NK-92 (cell line): ENCODE measurements around the gene BPIFB3.
"Not testable (repeated sequence)": the region's sequence is repeated elsewhere in the genome, so short reads cannot be mapped to it uniquely, and the experiment has no call there.

Source experiments
- DNase-seq: peaks from one replicate; lab custom pipeline; 2025; ENCODE audit not compliant: unreplicated experiment; lab: John Stamatoyannopoulos, UW

The BPIFB3 gene

DNA sequence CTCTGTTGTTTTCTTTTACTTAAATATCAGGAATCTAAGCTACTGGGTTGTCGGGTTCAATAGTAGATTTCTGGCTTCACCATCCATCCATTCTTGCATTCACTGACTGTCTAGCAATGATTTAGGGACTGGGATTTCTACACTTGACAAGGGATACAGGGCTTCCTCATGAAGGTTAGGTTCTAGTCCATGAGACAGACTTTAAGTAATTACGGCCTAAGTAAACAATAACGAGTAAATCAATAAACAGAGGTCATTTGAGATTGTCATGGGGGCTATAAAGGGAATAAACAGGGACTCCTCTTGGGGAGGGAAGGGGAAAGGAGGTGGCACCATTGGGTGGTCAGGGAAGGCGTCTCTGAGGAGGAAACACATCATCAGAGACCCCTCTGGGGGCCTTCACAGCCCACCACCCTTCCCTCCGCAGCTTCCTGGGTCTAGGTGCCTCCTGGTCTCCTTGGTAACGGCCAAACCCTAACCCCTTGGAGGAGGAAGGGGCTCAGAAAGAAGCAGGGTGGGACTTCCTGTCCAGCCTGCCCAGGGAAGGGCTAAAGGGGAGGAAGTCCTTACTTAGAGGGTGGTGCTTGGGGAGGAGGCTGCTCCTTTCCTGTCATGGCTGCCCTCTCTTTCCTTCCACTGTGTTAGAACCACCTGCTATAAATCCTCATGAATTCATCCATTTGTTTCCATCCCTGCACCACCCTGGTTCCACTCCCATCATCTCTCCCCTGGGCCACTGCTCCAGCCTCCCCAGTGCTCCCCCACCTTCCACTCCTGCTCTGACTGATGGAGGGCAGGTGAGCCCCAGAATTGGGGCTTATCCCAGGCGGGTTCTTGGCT lies 59.1 kb downstream of the BPIFB3 start:
- no peak for DNase-seq

- DNase-seq: no peak
Observed at GRCh38 chr20:33113387-33113908, 59.7 kb downstream of the BPIFB3 start.

GRCh38 chr20:33115501-33115900 lies 61.8 kb downstream of the BPIFB3 start:
- not testable (repeated sequence) for DNase-seq

- DNase-seq: no peak
Observed at GRCh38 chr20:33119725-33120720, 66.3 kb downstream of the BPIFB3 start.

GRCh38 chr20:33120934-33121333 lies 67.2 kb downstream of the BPIFB3 start:
- no peak for DNase-seq

- not testable (repeated sequence) for DNase-seq
Observed at GRCh38 chr20:33122297-33122696, 68.6 kb downstream of the BPIFB3 start.
